ENCODE data around the gene SYCP2. TPM values are rescaled to one million over a fixed set of nuclear protein-coding genes. Genes with fewer than 3 reads are reported as not detected.

The SYCP2 gene
- total RNA-seq, 1 donor from 2014 or later = 1.2 TPM

DNA sequence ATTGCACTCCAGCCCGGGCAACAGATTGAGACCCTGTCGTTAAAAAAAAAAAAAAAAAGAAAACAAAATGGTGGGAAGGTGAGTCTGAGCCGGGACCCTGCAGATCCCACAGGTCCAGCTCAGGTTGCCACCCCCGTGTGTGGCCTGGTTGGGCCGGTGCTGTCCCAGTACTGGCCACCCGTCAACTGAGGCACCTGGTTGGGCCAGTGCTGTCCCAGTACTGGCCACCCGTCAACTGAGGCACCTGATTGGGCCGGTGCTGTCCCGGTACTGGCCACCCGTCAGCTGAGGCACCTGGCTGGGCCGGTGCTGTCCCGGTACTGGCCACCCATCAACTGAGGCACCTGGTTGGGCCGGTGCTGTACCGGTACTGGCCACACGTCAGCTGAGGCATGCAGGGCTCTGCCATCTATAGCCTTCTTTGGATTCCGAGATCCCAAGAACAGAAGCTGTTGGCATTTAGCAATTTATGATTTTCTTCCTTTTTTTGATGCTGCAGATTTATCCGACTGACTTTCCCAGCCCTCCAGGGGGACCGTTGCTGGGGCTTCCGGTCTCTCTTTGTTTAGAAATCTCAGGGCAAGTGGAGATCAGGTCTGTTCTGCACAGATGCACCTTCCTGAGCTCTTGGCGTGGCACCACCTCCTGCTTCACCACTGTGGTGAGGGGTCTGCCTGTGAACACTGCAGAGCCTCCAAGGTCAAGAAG, 113.8 kb downstream of the SYCP2 start:
- DNase-seq (ENCODE audit: low read depth) = no peak
- H3K4me3 ChIP-seq (ENCODE audit: low read depth, low read length) = no peak overlapping the region
- TF ChIP-seq, protein P1, sequence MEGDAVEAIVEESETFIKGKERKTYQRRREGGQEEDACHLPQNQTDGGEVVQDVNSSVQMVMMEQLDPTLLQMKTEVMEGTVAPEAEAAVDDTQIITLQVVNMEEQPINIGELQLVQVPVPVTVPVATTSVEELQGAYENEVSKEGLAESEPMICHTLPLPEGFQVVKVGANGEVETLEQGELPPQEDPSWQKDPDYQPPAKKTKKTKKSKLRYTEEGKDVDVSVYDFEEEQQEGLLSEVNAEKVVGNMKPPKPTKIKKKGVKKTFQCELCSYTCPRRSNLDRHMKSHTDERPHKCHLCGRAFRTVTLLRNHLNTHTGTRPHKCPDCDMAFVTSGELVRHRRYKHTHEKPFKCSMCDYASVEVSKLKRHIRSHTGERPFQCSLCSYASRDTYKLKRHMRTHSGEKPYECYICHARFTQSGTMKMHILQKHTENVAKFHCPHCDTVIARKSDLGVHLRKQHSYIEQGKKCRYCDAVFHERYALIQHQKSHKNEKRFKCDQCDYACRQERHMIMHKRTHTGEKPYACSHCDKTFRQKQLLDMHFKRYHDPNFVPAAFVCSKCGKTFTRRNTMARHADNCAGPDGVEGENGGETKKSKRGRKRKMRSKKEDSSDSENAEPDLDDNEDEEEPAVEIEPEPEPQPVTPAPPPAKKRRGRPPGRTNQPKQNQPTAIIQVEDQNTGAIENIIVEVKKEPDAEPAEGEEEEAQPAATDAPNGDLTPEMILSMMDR (conservative IDR thresholded peaks at IDR 0.05; ENCODE audit: low read depth, low read length) = no peak

DNA sequence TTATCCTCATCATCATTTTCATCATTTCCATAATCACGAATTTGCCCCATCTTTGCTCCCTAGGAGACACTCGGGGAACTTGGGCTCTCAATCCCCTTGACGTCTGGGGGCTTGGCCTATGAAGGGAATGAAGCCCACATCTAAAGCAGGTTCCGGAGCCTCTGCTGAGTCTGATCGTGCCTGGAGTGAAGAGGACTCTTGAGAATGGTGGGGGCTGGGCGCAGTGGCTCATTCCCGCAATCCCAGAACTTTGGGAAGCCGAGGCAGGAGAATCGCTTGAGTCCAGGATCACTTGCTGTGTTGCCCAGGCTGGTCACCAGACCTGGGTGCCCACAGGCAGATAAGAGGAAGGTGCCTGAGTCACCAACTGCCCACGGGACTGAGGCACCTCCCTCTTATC, 114.5 kb downstream of the SYCP2 start:
- no peak for DNase-seq (ENCODE audit: low read depth)
- no peak overlapping the region for H3K4me3 ChIP-seq (ENCODE audit: low read depth, low read length)

DNA sequence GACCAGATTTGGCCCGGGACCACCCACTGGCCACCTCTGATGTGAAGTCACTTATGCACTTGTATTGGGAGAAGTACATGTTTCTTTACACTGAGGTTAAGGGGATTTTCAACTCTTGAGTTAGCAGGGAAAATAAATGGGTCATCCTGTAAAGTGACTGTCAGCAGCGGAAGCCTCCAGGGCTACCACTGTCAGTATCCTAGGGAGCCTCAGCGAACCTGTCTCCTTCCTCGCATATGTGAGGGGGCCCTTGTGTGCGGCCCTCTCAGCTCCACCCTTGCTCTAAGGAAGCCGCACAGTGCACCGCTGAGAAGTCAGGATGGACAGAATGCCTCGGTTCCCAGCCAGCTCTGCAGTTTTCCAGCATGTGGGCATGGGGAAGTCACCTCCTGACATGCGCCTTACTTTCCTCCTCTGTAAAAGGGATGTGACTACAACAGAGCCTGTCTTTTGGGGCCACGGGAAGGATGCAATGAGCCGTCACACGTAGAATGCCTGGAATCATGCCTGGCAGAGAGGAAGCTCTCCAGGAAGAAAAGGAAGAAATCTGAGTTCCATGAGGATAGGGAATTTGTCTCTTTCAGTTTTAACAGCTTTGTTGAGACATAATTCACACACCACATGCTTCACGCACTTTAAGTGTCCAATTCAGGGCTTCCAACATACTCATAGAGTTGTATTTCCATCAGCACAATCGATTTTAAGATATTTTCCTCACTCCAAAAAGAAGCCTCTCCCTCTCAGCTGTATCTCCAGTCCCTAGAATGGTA, 115.4 kb downstream of the SYCP2 start:
- TF ChIP-seq, protein P1 (conservative IDR thresholded peaks at IDR 0.05; ENCODE audit: low read depth, low read length) = no peak
- no peak overlapping the region for H3K4me3 ChIP-seq (ENCODE audit: low read depth, low read length)

More for the DNA sequence above, 114.5 kb downstream of the SYCP2 start:
- TF ChIP-seq, protein P1 (conservative IDR thresholded peaks at IDR 0.05; ENCODE audit: low read depth, low read length) = no peak

DNA sequence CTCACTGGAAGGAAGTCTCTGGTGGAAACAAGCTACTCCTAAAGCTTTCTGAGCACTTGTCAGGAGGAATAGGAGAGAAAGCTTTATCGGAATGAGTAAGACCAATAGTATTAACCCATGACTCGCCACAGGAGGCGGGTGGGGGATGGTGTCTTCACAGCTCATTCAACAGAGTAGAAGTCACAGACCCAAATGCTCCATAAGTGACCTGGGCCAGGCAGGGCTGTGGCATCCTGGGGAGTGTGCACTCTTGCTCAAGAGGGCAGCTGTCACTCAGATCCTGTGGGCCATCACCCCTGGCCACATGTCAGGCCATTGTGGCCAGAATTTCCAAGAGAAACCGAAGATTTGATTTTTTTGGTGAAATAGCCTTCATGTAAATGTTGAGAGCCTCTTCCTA, 116.0 kb downstream of the SYCP2 start:
- H3K4me3 ChIP-seq (ENCODE audit: low read depth, low read length) = no peak overlapping the region
- DNase-seq (ENCODE audit: low read depth) = no peak
- TF ChIP-seq, protein P1 (conservative IDR thresholded peaks at IDR 0.05; ENCODE audit: low read depth, low read length) = no peak

More for the DNA sequence above, 115.4 kb downstream of the SYCP2 start:
- DNase-seq (ENCODE audit: low read depth) = no peak

DNA sequence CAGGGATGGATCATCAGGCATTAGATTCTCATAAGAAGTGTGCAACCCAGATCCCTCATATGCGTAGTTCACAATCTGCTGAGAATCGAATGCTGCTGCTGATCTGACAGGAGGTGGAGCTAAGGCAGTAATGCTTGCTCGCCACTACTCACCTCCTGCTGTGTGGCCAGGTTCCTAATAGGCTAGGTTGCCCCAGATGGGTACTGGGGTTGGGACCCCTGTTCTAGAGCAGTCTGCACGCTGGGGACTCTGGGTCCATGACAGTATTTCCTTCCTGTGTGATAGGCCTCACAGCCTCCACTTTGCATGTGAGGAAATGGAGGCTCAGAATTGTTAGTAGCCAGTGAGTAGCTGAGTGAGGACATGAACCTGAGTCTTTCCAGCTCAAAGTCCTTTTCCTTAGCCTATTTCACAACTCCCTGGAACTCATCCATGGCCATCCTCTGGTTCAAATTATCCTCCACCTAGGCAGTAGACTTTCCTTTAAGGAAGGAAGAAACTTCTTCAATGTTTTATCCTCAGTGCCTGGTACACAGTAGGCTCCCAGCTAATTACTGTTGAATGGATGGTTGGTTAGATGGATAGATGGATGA, 117.2 kb downstream of the SYCP2 start:
- no peak overlapping the region for H3K4me3 ChIP-seq (ENCODE audit: low read depth, low read length)
- no peak for DNase-seq (ENCODE audit: low read depth)
- TF ChIP-seq, protein P1 (conservative IDR thresholded peaks at IDR 0.05; ENCODE audit: low read depth, low read length) = no peak

DNA sequence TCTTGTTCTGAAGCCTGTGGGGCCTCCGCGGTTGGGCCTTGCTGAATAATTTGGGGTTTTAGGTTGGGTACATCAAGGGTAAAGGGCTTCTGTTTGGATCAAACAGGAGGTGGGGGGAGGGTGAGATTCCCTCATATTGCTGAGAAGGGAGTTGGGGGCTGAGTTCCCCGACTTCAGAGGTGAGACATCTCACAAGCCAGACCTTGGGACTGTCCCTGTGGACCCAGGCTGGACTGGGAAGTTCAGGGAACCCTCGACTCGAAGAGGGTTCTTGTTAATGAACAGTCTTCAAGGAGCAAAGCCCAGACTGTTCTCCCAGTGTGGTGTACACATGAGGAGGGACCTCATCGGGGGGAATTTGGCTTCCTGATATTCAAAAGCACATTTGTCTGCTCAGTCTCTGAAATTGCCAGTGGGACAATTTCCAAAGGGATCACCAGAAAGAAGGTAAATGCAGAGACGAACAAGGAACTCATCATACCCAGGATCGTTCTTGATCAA, 118.5 kb downstream of the SYCP2 start:
- TF ChIP-seq, protein P1 (conservative IDR thresholded peaks at IDR 0.05; ENCODE audit: low read depth, low read length) = no peak
- DNase-seq (ENCODE audit: low read depth) = no peak
- H3K4me3 ChIP-seq (ENCODE audit: low read depth, low read length) = no peak overlapping the region

Measured in epithelial cell of proximal tubule (primary cell).